Stimulated activated CD8-positive, alpha-beta memory T cell treated with anti-CD3 and anti-CD28 coated beads, Interleukin-4, amount 100 ng/mL, for 24 hours (primary cell): Measurements from ENCODE around the gene PDCD1LG2.
"Not testable (repeated sequence)": the region's sequence is repeated elsewhere in the genome, so short reads cannot be mapped to it uniquely, and the experiment has no call there.

Experiments
- DNase-seq: peaks from one replicate; pipeline ENCODE4 v3.0.0-alpha.2; 2020; ENCODE audit warnings: low read depth

Gene PDCD1LG2

DNA sequence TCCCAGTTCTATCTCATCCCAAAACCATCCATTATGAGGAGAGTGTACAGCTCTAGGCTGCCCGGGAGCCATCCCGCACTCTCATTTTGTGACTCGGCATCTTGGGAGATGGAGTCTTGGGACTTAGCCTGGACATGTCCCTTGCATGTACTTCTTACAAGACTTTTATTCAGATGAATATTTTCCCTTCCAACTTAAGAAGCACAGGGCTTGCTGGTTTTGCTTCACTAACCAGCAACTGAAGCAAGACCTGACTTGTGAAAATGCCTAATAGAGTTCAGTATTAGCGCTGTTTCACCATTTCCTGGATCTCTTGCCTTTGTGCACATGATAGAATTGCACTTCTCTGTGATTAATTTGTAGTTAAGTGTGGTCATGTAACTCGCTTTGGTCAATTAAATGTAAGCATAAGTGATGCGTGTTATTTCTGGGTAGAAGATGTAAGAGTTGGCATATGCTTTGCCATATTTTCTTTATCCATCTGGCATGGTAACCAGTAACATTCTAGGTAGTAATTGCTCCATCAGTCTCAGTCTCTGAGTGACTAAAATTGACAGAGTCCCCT lies 55.8 kb downstream of the PDCD1LG2 start:
- DNase-seq: no peak

DNA sequence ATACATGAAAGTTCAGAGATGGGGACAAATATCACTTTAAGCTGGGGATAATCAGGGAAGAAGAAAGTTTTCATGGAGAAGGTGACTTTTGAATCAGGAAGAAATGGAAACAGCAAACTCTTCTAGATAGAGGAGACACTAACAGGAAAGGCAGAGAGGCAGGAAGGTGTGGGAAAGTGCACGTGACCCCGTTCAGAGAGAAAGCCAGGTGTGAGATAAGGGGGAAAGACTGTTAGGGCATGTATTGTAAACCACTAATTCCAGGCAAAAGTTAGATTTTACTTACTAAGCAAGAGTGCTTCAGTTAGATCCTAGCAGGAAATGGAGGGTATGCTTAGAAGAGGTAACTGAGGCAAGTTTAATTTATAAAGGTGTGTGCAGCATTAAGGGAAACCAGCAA lies 58.5 kb downstream of the PDCD1LG2 start:
- DNase-seq: no peak

DNA sequence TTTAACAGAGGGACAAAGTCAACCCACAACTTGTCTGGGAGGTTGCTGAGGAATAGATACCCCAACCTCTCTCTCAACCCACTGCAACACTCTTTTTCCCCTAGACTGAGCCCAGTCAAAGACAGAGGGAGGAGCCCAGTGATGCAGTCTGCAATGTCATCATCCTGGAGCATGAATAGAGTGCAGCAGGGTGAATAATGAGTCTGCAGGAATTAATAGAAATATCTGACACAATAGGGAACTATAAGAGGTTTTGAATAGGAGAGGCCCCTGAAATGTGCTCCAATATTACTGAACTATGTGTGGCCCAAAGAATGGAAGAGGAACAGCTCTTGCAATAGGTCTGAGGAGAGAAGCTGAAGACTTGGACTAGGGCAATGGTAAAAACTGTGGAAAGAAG lies 59.1 kb downstream of the PDCD1LG2 start:
- no peak for DNase-seq

DNA sequence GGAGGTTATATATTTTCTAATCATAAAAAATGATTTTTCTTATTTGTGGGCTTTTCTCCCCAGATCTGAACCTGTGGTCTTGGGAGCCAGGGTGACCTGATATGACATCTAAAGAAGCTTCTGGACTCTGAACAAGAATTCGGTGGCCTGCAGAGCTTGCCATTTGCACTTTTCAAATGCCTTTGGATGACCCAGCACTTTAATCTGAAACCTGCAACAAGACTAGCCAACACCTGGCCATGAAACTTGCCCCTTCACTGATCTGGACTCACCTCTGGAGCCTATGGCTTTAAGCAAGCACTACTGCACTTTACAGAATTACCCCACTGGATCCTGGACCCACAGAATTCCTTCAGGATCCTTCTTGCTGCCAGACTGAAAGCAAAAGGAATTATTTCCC lies 59.6 kb downstream of the PDCD1LG2 start:
- DNase-seq: no peak

DNA sequence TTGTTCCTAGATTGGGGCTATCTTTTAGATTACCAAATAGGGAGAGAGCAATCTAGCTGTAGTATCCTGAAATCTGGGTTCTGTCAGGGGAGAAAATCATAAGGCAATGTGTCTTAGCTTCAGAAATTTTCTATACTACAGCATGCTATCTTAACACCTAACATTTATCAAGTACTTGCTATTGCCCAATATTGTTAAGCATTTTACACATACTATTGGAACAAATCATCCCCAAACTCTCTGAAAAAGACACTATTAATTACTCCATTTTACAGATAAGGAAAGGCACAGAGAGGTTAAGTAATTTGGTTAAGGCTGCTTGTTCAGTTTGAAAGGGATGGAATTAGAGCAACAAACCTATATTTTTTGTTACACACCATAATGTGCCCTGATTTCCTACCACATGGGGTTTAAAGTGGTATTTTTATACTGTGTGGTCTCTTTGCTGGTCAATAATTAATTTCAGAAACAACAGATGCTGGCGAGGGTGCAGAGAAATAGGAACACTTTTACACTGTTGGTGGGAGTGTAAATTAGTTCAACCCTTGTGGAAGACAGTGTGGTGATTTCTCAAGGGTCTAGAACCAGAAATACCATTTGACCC lies 61.4 kb downstream of the PDCD1LG2 start:
- DNase-seq: no peak

DNA sequence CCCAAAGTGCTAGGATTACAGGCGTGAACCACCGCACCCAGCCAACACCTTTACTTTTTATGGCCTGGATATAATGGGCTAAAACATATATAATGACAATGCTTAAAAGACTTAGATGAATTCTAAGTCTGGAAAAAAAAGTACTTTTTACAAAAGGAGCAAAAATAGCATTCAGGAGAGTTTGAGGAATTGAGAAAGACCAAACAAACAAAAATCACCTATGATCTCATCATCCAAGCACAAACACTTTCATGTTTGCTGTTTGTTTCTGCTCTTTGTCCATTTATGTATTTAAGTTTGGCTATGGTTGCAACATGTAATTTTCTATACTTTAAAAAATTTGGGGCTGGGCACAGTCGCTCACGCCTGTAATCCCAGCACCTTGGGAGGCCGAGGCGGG lies 63.8 kb downstream of the PDCD1LG2 start:
- DNase-seq: no peak

DNA sequence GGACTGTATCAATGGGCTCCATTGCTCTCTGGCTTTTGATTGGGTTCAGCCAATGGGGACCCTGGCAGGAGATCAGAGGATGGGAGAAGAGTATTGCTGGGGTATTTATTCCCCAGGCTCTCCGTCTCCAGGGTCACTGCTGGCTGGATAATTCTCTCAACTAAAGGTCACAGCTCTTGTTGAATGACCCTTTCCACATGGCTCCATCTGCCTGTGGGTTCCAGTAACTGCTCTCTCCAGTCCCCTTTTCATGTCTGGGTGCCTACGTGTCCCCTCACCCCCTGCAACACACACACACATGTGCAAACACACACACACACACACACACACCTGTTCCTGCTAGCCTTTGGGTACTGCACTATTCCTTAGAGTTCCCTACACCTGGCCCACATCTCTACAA lies 64.7 kb downstream of the PDCD1LG2 start:
- no peak for DNase-seq

DNA sequence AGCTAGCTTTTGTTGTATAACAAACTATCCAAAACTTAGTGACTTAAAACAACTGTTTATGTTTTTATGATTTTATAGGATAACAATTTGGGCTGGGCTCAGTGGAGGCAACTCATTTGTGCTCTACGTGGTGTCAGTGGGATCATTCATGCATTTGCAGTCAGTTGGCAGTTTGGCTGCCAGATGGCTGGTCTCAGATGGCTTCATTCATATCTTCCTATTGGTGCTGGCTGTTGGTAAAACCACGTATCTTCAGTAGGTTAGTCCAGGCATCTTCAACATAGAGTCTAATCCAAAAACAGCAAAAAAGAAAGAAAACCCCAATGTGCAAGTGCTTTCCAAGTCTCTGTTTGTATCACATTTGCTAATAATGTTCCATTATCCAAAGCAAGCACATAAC lies 66.9 kb downstream of the PDCD1LG2 start:
- DNase-seq: no peak

DNA sequence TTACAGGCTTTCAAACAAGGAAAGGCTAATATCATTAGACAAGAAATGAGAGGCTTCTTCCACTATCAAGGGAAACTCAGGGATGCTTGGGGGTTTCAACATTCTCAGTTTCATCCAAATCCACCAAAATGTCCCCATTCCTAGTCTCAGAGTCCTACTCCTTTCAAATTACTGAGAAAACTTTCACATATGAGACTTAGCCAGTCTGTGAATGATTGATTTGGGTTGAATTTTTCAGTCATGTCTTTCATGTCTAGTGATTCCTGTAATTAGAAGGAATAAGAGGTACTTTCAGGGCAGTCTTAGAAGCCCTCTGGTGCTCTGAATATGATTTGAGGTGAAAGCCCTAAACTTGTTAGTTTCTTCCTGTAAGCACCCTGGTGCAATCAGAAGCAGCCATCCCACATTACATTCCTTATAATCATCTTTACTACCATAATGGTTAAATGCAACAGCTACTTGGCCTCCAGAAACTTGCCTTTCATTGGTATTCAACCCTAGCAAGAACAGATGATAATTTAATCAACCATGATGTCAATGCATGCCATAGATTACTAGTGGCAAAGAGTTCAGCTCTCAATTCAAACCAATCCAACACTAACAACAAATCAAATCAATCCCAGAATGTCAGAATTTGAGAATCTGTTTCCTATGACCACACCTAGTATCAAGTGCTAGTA lies 67.8 kb downstream of the PDCD1LG2 start:
- no peak for DNase-seq

DNA sequence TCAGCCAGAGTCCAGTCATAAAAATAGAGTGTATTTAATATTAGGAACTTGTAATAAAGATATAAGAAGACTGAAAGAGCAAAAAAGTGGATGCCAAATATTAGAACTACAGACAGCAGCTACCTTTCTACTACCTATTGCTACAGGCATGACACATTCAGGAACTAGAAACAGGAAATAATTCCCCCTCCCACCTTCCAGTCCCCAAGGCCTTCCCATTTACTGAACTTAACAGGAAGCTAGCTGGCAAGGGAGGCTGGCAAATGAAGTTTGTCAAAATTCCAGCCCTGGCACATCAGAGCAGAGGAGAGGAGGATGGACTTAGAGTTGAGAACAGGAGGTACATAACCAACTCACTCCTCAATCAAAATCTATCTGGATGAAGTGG lies 68.4 kb downstream of the PDCD1LG2 start:
- no peak for DNase-seq

DNA sequence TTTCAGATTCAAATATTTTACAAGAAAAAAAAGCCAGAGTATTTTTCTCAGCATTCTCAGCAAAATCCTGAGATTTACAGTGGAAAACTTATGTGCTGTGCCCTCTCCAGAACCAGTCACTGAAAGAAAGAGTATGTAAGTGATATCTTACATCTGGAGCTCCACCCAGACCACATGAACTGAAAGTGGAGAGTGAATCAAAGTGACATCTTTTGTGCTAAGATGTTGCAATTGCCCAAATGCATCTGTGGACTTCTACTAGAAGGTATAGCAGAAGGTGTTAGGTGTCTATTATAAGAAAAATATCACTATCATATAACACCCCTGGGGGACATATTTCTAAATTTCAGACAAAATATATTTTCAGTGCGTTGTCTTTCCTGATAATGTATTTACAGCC lies 69.5 kb downstream of the PDCD1LG2 start:
- DNase-seq: no peak

DNA sequence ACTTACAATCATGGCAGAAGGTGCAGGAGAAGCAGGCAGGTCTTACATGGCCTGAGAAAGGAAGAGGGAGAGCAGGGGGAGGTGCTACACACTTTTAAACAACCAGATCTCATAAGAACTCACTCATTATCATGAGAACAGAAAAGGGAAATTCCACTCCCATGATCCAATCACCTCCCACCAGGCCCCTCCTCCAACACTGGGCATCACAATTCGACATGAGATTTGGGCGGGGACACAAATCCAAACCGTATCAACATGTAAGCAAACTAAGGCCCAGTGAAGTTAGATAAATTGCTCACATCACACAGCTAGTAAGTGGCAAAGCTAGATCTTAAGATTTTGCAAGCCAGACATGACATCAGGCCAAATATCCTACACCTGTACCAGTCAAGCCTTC lies 70.3 kb downstream of the PDCD1LG2 start:
- no peak for DNase-seq

DNA sequence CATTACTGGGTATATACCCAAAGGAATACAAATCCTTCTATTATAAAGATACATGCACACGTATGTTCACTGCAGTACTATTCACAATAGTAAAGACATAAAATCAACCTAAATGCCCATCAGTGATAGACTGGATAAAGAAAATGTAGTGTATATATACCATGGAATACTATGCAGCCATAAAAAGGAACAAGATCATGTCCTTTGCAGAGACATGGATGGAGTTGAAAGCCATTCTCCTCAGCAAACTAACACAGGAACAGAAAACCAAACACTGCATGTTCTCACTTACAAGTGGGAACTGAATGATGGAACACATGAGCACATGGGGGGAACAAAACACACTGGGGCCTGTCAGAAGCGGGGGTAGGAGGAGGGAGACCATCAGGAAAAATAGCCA lies 71.4 kb downstream of the PDCD1LG2 start:
- not testable (repeated sequence) for DNase-seq

DNA sequence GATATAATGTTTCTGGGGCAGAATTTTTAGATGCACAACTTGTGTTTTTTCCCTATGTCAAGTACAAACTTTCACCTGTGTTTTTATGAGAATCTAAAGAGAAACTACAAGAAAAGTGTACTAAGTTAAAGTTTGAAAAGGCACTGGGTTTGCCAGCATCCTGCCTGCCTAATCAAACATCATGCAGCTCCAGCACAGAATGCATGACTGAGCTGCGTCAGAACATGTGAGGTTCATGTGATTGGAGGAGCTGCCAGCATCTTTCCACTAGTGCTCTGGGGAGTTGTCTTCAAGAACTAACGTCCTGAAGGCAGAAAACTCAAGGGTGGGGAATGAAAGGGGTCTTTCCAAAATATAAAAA lies 72.5 kb downstream of the PDCD1LG2 start:
- DNase-seq: no peak

DNA sequence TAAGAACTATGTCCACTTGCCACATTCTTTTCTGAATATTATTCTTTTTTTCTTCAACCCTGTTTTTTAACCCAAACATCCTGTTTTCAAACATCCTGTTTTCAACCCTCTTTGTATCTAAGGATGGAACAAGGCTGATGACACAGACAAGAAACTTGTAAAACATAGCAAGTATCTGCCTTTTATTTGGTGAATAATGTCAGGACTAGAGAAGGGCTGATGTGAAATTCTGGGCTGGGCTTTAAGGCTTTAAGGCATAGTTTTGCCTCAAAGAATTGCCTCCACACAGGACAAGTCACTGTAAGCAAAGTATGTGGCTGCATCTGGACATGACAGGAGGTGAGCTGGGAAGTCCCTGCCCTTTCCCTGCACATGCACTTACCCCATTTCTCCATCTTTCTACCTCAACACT lies 76.1 kb downstream of the PDCD1LG2 start:
- DNase-seq: no peak

DNA sequence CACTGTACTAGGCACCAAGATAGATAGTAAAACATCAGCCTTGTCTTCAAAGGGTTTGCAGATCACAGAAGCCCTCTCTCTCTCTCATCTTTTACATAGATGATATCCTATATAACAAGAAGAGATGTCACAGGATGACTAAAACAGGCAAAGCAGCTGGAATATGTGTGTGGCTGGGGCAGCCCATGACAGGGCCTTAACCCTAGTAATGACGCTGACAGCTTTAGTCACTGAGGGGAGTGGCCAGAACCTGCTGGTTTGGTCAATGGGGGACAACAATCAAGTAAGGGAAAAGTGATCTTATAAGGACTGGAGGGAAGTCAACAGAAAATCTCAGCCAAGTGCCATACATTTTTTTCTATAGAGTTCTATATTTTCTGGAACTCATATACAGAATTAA lies 76.7 kb downstream of the PDCD1LG2 start:
- peak; percentile 7 for DNase-seq

DNA sequence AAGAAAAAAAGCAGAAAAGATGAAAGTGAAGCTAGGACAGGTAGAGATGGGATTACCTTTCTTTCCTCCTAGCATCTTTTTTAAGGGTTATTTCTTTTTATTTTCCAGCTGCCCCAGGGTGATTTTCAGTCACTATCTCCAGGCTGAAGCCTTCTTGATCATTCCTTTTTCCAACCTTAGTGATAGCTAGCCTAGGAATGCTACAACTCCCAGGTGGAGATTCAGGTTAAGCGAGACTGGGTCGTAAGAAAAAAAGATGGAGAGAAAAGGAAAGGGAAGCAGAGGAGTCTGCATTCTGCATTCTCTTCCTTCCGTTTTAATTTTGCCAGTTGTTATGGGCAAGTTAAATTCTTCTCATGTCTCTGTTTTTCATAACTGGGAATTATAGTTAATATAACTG lies 81.9 kb downstream of the PDCD1LG2 start:
- DNase-seq: no peak

DNA sequence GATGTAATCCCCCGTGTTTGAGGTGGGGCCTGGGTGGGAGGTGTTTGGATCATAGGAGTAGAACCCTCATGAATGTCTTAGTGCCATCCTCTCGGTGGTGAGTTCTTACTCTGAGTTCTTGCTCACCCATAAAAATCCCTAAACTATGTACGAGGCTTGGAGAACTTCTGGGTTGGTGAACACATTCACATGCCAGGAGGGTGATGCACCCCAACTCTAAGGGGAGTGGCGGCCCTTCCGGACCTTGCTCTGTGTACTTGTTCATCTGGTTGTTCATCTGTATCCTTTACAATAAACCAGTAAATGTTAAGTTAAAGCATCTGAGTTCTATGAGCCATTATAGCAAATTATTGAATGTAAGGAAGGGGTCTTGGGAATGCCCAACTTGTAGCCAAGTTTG lies 82.6 kb downstream of the PDCD1LG2 start:
- DNase-seq: no peak

DNA sequence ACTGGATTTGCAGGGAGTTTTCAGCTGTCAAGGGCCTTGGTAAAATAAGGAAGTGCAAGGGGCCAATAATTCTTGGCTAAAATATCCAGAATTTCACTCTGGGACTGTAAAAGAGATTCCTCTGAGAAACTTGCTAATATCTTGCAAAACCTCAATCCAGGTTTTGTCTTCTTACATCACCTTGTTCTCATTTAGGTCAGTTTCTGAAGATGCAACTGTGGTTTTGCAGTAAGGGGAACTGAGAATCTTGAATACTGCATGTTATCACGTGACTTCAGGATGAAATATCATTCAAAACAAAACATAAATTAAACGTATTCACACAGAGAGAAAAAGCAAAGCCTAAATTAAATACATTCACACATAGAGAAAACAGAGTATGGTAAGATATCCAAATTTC lies 83.6 kb downstream of the PDCD1LG2 start:
- DNase-seq: no peak

DNA sequence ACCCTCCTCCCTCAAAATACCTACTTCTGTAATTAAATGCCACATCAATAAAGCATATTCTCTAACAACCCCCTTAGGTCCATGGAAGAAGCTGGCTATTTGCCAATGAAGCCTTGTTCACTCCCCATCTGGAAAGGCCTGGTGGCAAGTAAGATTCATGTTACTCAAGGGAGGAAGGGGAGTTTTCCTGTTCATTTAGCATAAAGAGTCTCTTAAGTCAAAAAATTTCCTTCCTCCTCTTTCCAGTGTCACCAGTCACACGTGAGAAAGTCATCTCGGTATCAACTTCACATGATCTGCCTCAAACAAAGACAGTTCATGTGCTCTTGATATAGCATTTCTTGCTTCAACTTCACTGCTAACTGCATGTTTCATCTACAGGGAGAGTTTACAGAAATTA lies 85.8 kb downstream of the PDCD1LG2 start:
- no peak for DNase-seq

DNA sequence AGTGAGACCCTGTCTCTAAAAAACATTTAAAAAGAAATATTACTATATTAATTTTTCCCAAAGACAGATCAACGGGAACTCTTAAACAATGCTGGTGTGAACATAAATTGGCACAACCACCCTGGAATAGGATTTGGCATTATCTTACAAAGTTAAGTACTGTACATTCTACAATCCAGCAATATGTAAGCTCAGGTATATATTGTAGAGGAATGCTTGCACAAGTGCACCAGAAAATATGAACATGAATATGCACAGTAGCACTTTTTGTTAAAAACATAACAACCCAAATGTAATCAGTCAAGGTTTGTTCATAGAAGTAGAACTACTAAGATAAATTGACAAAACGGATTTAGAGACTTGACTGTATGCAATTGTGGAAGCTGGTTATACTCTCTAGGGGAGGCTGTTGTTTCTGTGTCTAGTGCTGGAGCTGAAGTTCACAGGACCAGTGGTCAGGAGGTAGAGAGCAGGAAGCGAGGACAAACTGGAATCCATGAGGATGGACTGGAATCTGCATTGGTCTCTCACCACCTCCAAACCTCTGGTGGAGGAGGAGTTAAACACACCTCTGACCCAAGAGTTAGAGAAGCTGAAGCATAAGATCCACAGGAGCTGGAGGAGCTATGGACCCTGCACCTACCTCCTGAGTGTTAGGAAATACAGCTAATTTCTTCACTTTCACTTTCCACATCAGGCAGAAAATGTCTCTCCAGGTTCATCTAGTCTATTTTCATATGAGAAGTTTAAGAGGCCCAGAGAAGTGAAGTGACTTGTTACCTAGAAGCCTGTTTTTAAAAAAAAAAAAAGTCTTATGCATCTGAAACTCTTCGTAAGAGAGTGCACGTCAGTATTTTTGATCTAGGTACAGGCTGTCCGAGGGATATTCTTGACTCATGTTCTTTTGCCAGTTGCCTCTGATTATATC lies 98.2 kb downstream of the PDCD1LG2 start:
- DNase-seq: no peak

DNA sequence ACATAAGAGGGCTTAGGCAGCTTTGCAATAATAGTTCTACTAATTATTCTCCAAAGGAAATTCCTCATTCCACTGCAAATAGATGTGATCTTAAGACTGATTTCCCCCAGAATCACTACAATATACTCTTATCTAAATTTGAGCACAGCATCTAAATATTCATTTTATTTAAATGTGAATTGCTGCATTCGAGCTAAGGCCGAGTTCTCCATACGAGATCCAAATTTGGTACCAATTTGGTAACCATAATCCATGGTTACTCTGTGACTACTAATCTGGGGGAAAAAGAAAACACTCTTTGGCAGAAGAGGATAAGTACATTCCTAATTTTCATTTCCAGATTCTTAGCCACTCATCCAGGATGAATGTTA lies 98.9 kb downstream of the PDCD1LG2 start:
- DNase-seq: no peak

DNA sequence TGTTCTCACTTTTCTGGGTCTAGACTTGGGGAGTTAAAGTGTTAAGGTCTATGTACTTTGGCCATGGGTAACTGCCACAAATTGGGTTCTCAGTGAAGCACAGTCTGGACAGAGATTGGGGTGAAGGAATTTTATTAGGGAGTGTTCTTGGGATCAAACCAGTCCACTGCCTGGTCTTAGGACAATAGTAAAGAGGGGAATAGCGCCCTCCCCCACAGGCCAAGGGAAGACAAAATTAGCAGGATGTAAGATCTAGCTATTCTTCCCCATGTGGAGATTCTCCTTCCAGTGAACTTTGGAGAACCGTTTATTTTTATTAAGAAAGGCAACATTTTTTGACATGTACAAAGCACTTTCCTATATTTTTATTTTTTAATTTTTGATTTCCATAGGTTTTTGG lies 100.2 kb downstream of the PDCD1LG2 start:
- DNase-seq: no peak
